HepG2 (cell line): ENCODE measurements around the gene PVRIG. TPM values are rescaled to one million over a fixed set of nuclear protein-coding genes. Genes with fewer than 3 reads are reported as not detected.
A peak's percentile ranks its signal among the peaks of the same experiment; 100 is the strongest.

Experiments used
- ATAC-seq: fragments of 200-7000 bp; cut with Tn5 transposase; 3 replicates; pipeline ENCODE4 v1.9.1; 2020; ENCODE audit warnings: mild to moderate bottlenecking, moderate library complexity
- BruUV-seq: library from RNA; stranded (reverse); fragments of 400-500 nt; replicated peaks from 2 replicates; lab custom pipeline; 2021; lab: Mats Ljungman, UMichigan
- CTCF ChIA-PET: fragments of 300-600 bp; formaldehyde crosslinking; extraction: SDS; loops from one replicate; lab custom pipeline; 2021; ENCODE audit warnings: low total read pairs, inconsistent platforms, low intra/inter-chr PET ratio; lab: Yijun Ruan, JAX
- POLR2A ChIA-PET: fragments of 350-600 bp; sonication (Branson Sonifier 250); formaldehyde crosslinking; loops from one replicate; lab custom pipeline; 2020; ENCODE audit warnings: antibody characterized with exemption, inconsistent platforms; lab: Yijun Ruan, JAX
- DNase-seq: peaks from one replicate; pipeline ENCODE4 v3.0.0-alpha.2; 2015; ENCODE audit warnings: low spot score
- FAIRE-seq: peaks from 3 replicates; lab custom pipeline; 2011; peaks lifted over from hg19 to GRCh38; lab: Jason Lieb, UNC
- H2AFZ ChIP-seq: one replicate; pipeline ENCODE4 v1.6.1; 2011; ENCODE audit warnings: low read length, inconsistent platforms
- H3K27ac ChIP-seq: fragments of 300-600 bp; 3 replicates; pipeline ENCODE4 v1.8.0; 2011; ENCODE audit warnings: mixed run types, mild to moderate bottlenecking, mixed read lengths, low read length, inconsistent platforms; ENCODE audit not compliant: insufficient read depth; ENCODE audit errors: extremely low read length
- H3K27me3 ChIP-seq, 2 experiments: fragments of 200-600 bp in 1 of 2; 2 replicates in 1 of 2; 3 replicates in 1 of 2; pipeline versions ENCODE4 v1.6.0 to v1.8.0; 2011; ENCODE audit warnings: low read length in 2 of 2, mild to moderate bottlenecking in 2 of 2, moderate library complexity in 2 of 2, inconsistent platforms in 1 of 2; ENCODE audit not compliant: insufficient read depth in 2 of 2, control insufficient read depth in 1 of 2
- H3K36me3 ChIP-seq, 2 experiments: fragments of 200-600 bp in 1 of 2; replicated peaks in 1 of 2; 2 replicates in 1 of 2; 3 replicates in 1 of 2; pipeline versions ENCODE4 v1.5.1 to v1.8.0; 2011; ENCODE audit warnings: low read length in 2 of 2, inconsistent platforms in 1 of 2; ENCODE audit not compliant: insufficient read depth in 2 of 2, control insufficient read depth in 1 of 2
- H3K4me1 ChIP-seq: 2 replicates; pipeline ENCODE4 v1.5.1; 2012; ENCODE audit warnings: low read length, inconsistent platforms; ENCODE audit not compliant: insufficient read depth
- H3K4me2 ChIP-seq: 2 replicates; pipeline ENCODE4 v1.6.0; 2011; ENCODE audit warnings: low read depth, low read length, inconsistent platforms
- H3K4me3 ChIP-seq, 3 experiments: fragments of 200-600 bp in 1 of 3; sonication (generic), shearing (Covaris generic) in 1 of 3; replicated peaks in 1 of 3; 2 replicates each; pipeline ENCODE4 v1.5.1; 2011 to 2016; ENCODE audit warnings: low read length in 3 of 3, inconsistent platforms in 2 of 3, low read depth in 2 of 3, mild to moderate bottlenecking in 2 of 3, control low read depth in 1 of 3, mixed read lengths in 1 of 3; ENCODE audit not compliant: insufficient read depth in 1 of 3
- H3K79me2 ChIP-seq: one replicate; pipeline ENCODE4 v1.6.1; 2011; ENCODE audit warnings: low read length, inconsistent platforms; ENCODE audit not compliant: insufficient read depth
- H3K9ac ChIP-seq: 2 replicates; pipeline ENCODE4 v1.6.0; 2011; ENCODE audit warnings: mild to moderate bottlenecking, low read depth, low read length, inconsistent platforms; ENCODE audit not compliant: insufficient read depth
- H3K9me3 ChIP-seq: 2 replicates; pipeline ENCODE4 v1.5.1; 2012; ENCODE audit warnings: mild to moderate bottlenecking, low read length
- H4K20me1 ChIP-seq: 2 replicates; pipeline ENCODE4 v1.6.0; 2011; ENCODE audit warnings: inconsistent platforms, mild to moderate bottlenecking, low read length, moderate library complexity; ENCODE audit not compliant: insufficient read depth
- FLYWCH1 ChIP-seq: sonication (generic); formaldehyde crosslinking; IDR thresholded peaks from 2 replicates; pipeline ENCODE4 v1.8.1; 2023; ENCODE audit warnings: mild to moderate bottlenecking, missing genetic modification reagents
- HNRNPK ChIP-seq: fragments of 200-400 bp; formaldehyde crosslinking; IDR thresholded peaks from 2 replicates; pipeline ENCODE4 v1.6.1; 2018; ENCODE audit warnings: low read length, low read depth, moderate library complexity, mild to moderate bottlenecking; ENCODE audit not compliant: poor library complexity, severe bottlenecking
- MEIS2 ChIP-seq: sonication (generic); formaldehyde crosslinking; IDR thresholded peaks from 2 replicates; pipeline ENCODE4 v1.9.0; 2021; ENCODE audit warnings: mild to moderate bottlenecking, missing genetic modification reagents
- PAF1 ChIP-seq: IDR thresholded peaks from 2 replicates; pipeline ENCODE4 v1.6.1; 2016; ENCODE audit warnings: missing genetic modification reagents, missing compliant biosample characterization
- PATZ1 ChIP-seq: sonication (generic); formaldehyde crosslinking; IDR thresholded peaks from 2 replicates; pipeline ENCODE4 v1.4.0; 2020; ENCODE audit warnings: missing genetic modification reagents
- PAWR ChIP-seq: sonication (generic); formaldehyde crosslinking; IDR thresholded peaks from 2 replicates; pipeline ENCODE4 v1.4.0; 2020; ENCODE audit warnings: missing genetic modification reagents, mild to moderate bottlenecking, borderline replicate concordance
- RFXAP ChIP-seq: sonication (generic); formaldehyde crosslinking; IDR thresholded peaks from 2 replicates; pipeline ENCODE4 v1.4.0; 2020; ENCODE audit warnings: missing genetic modification reagents, borderline replicate concordance
- ZBTB25 ChIP-seq: IDR thresholded peaks from 2 replicates; pipeline ENCODE4 v1.6.1; 2018; ENCODE audit warnings: missing genetic modification reagents
- ZNF512 ChIP-seq: sonication (generic); formaldehyde crosslinking; IDR thresholded peaks from 2 replicates; pipeline ENCODE4 v1.4.0; 2020; ENCODE audit warnings: mild to moderate bottlenecking, missing genetic modification reagents
- WGBS: methylation state at CpG from one replicate; pipeline ENCODE4 v1.1.6; 2017; ENCODE audit warnings: low lambda C conversion rate; 5-methylcytosine and 5-hydroxymethylcytosine counted together
- in situ Hi-C: cut with HindIII; loops from 2 replicates; pipeline ENCODE4 v1.10.0; 2017; ENCODE audit warnings: low pct_unique_long_range_greater_than_20kb; ENCODE audit not compliant: extremely low pct_ligation_motif_present
- intact Hi-C: fragments of 100-400 bp; cut with micrococcal nuclease; formaldehyde crosslinking; loops from one replicate; pipeline ENCODE4 v1.10.0; 2022; ENCODE audit not compliant: unreplicated experiment
- polyA plus RNA-seq, 8 experiments: library from polyadenylated mRNA; depleted of rRNA in 3 of 8; stranded (reverse) in 7 of 8; unstranded in 1 of 8; fragments of >200 nt; fragmentation: Illumina TruSeq in 4 of 8; extraction: Trizol in 4 of 8; gene quantifications; 2 replicates each; pipeline versions ENCODE4 v1.2.1 to v1.2.3, GENCODE V29; 2011 to 2016; ENCODE audit warnings: low read depth in 4 of 8, missing spikeins in 1 of 8, mixed read lengths in 1 of 8; ENCODE audit not compliant: insufficient read depth in 1 of 8
- total RNA-seq, 5 experiments: library from RNA; depleted of rRNA; stranded (reverse); fragments of >200 nt; fragmentation: Illumina TruSeq; extraction: Trizol; gene quantifications; 2 replicates each; pipeline ENCODE4 v1.2.3, GENCODE V29; 2016; ENCODE audit warnings: low read depth in 1 of 5

PVRIG gene
- total and polyA plus RNA-seq, 2 of the 13 experiments (the other 11 are each of a cell fraction or from before 2014, with no cell fraction given) = not detected

DNA sequence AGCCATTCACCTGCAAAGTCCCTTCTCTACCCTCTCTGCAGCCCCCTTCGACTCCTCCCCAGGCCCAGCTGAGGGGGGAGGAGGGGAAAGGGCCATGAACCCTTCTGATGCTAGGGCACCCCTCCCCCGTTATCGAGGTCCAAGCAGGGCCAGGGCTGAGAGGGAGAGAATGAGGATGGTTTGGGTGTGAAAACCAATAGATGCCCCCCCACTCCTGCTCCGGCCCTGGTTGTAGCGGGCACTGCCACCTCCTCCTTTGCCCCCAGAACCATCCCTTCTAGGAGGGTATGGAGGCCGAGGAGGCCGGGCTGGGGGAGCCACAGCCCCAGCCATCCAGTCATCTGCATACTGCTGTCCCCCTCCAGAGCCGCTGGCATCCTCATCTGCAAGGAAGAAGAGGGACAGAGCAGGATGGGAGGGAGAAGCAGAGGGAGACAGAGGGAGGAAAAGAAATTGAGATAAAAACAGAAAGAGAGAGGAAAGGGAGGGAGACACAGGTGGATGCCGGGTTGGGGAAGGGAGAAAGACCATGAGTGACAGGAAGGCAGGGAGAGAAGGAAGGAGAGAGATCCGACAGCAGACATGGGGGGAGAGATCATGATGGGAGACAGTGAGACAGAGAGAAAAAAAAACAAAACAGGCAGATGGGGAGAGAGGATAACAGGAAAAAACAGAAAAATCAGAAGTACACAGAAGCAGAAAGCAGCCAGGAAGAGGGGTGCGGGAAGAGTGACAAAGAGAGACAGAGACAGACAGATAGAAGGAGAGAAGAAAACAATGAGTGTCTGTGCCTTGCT, 49.5 kb upstream of the PVRIG start:
- Histone ChIP-seq H3K9me3 (no peaks in the 10 kb centered on the region), H3K79me2 (no peaks in the 10 kb centered on the region), H3K9ac (no peak overlapping the region), H3K27ac (no peak overlapping the region), H4K20me1 (no peaks in the 10 kb centered on the region), H3K4me1 (peaks cover 43% of the 10 kb centered on the region), H3K4me3 (0 out of 6 replicates have a peak overlapping the region, but pooled peaks of 1 of the 3 experiments have one; percentile 73), H2AFZ (no peak overlapping the region), H3K4me2 (peak overlapping the region; percentile 77; the same call in 1 of the 2 replicates), H3K27me3 (peaks cover 1 to 43% of the 10 kb centered on the region in 2 experiments; a peak in 3 of 5 replicates), H3K36me3 (no peaks in the 10 kb centered on the region)
- POLR2A ChIA-PET = no interaction called here
- FAIRE-seq (no peak), DNase-seq (no peak), ATAC-seq (no peak)
- intact Hi-C loops (no loop called here), in situ Hi-C loops (no loop called here)
- CTCF ChIA-PET = no interaction called here
- no TSS peak for BruUV-seq
- WGBS = 55% methylated on average over 11 of the region's 11 CpGs
- TF ChIP-seq HNRNPK = peak; percentile 59
- no peak for TF ChIP-seq PAF1 (CRISPR knock-in tag)

GRCh38 chr7:100171087-100171681, 48.6 kb upstream of the PVRIG start:
- POLR2A ChIA-PET = no interaction called here
- intact Hi-C loops (no loop called here), in situ Hi-C loops (no loop called here)
- DNase-seq = no peak
- Histone ChIP-seq H3K27ac (no peak overlapping the region), H2AFZ (no peak overlapping the region), H4K20me1 (no peaks in the 10 kb centered on the region), H3K4me3 (peak overlapping the region; percentile 51 to 73 (median 52); a peak in 4 of 6 replicates), H3K4me1 (peaks cover 43% of the 10 kb centered on the region), H3K36me3 (no peaks in the 10 kb centered on the region), H3K4me2 (peak overlapping the region; percentile 77), H3K27me3 (peaks cover 2 to 41% of the 10 kb centered on the region in 2 experiments; a peak in 4 of 5 replicates), H3K9me3 (no peaks in the 10 kb centered on the region), H3K9ac (no peak overlapping the region), H3K79me2 (no peaks in the 10 kb centered on the region)
- CTCF ChIA-PET = no interaction called here
- FAIRE-seq = no peak
- BruUV-seq = no TSS peak
- 6% methylated on average over 11 of the region's 61 CpGs for WGBS
- peak; percentile 42 for ATAC-seq
- TF ChIP-seq PAWR (no peak), ZNF512 (CRISPR knock-in tag) (no peak), MEIS2 (CRISPR knock-in tag) (no peak), ZBTB25 (CRISPR knock-in tag) (no peak), RFXAP (CRISPR knock-in tag) (no peak), PATZ1 (peak; percentile 36; the same call in 1 of the 2 replicates), FLYWCH1 (no peak), HNRNPK (peak; percentile 8)
